Measurements from ENCODE around the gene KRTAP10-8. TPM values are rescaled to one million over a fixed set of nuclear protein-coding genes. Genes with fewer than 3 reads are reported as not detected.
"Not testable (repeated sequence)": the region's sequence is repeated elsewhere in the genome, so short reads cannot be mapped to it uniquely, and the experiment has no call there.

KRTAP10-8 gene
- polyA plus RNA-seq, 1 donor: not detected

DNA sequence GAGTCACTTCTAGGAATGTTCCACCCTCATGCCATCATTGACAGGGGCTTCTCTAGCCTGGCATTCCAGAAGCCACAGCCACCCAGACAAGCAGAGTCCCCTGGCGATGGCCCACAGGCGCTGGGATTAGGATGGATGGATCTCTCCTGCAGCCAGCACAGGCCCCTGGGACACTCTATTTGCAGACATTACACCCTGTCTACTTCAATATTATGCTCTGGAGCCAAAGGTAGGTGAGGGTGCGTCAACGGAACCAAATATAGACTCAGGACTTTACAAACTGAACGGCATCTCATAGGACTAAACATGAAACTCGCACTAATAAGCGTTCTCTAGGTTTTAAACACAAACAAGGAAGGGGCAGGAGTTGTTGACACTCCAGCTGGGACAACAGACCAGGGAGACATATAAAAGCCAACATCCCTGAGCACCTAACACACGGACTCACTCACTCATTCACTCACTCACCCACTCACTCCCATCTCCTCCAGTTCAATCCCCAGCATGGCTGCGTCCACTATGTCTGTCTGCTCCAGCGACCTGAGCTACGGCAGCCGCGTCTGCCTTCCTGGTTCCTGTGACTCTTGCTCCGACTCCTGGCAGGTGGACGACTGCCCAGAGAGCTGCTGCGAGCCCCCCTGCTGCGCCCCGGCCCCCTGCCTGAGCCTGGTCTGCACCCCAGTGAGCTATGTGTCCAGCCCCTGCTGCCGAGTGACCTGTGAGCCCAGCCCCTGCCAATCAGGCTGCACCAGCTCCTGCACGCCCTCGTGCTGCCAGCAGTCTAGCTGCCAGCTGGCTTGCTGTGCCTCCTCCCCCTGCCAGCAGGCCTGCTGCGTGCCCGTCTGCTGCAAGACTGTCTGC, 11.5 kb upstream of the KRTAP10-8 start, which contains the start of gene KRTAP10-7:
Gene KRTAP10-7, plus strand, starts transcription at position 480 of the 861 bp plus-strand sequence. Its CDS starts 25 bp downstream, at position 505.
- H3K4me3 ChIP-seq (ENCODE audit: low read length); H3K27ac ChIP-seq (ENCODE audit: low read length); H3K9me3 ChIP-seq (ENCODE audit: control insufficient read depth, low read depth, low read length); DNase-seq; H3K27me3 ChIP-seq (ENCODE audit: control insufficient read depth, insufficient read depth, low read length); H3K4me1 ChIP-seq (ENCODE audit: control insufficient read depth, insufficient read depth, low read length); H3K36me3 ChIP-seq (ENCODE audit: control insufficient read depth, insufficient read depth, low read length): not testable (repeated sequence)
- WGBS (ENCODE audit: insufficient coverage, low lambda C conversion rate): no CpG with 5 or more reads among the region's 23 CpGs

DNA sequence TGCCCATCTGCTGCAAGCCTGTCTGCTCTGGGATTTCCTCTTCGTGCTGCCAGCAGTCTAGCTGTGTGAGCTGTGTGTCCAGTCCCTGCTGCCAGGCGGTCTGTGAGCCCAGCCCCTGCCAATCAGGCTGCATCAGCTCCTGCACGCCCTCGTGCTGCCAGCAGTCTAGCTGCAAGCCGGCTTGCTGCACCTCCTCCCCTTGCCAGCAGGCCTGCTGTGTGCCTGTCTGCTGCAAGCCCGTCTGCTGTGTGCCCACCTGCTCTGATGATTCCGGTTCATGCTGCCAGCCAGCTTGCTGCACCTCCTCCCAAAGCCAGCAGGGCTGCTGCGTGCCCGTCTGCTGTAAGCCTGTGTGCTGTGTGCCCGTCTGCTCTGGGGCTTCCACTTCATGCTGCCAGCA, 10.8 kb upstream of the KRTAP10-8 start:
- not testable (repeated sequence) for H3K27me3 ChIP-seq (ENCODE audit: control insufficient read depth, insufficient read depth, low read length); H3K27ac ChIP-seq (ENCODE audit: low read length); H3K36me3 ChIP-seq (ENCODE audit: control insufficient read depth, insufficient read depth, low read length); H3K9me3 ChIP-seq (ENCODE audit: control insufficient read depth, low read depth, low read length); DNase-seq; H3K4me3 ChIP-seq (ENCODE audit: low read length); H3K4me1 ChIP-seq (ENCODE audit: control insufficient read depth, insufficient read depth, low read length)
- no CpG with 5 or more reads among the region's 10 CpGs for WGBS (ENCODE audit: insufficient coverage, low lambda C conversion rate)

GRCh38 chr21:44601596-44602462, 10.1 kb upstream of the KRTAP10-8 start:
- no peaks in the 10 kb centered on the region for H3K36me3 ChIP-seq (ENCODE audit: control insufficient read depth, insufficient read depth, low read length)
- no peak overlapping the region for H3K27ac ChIP-seq (ENCODE audit: low read length)
- DNase-seq: no peak
- H3K9me3 ChIP-seq (ENCODE audit: control insufficient read depth, low read depth, low read length): peaks cover 3% of the 10 kb centered on the region
- no CpG with 5 or more reads among the region's 23 CpGs for WGBS (ENCODE audit: insufficient coverage, low lambda C conversion rate)
- H3K4me3 ChIP-seq (ENCODE audit: low read length): no peak overlapping the region
- H3K27me3 ChIP-seq (ENCODE audit: control insufficient read depth, insufficient read depth, low read length): no peaks in the 10 kb centered on the region
- H3K4me1 ChIP-seq (ENCODE audit: control insufficient read depth, insufficient read depth, low read length): no peaks in the 10 kb centered on the region

GRCh38 chr21:44602463-44602850, 9.4 kb upstream of the KRTAP10-8 start:
- H3K4me1 ChIP-seq (ENCODE audit: control insufficient read depth, insufficient read depth, low read length): no peaks in the 10 kb centered on the region
- peaks cover 3% of the 10 kb centered on the region for H3K9me3 ChIP-seq (ENCODE audit: control insufficient read depth, low read depth, low read length)
- no peak for DNase-seq
- no peaks in the 10 kb centered on the region for H3K36me3 ChIP-seq (ENCODE audit: control insufficient read depth, insufficient read depth, low read length)
- no peak overlapping the region for H3K27ac ChIP-seq (ENCODE audit: low read length)
- WGBS (ENCODE audit: insufficient coverage, low lambda C conversion rate): no CpG with 5 or more reads among the region's 21 CpGs
- no peaks in the 10 kb centered on the region for H3K27me3 ChIP-seq (ENCODE audit: control insufficient read depth, insufficient read depth, low read length)
- no peak overlapping the region for H3K4me3 ChIP-seq (ENCODE audit: low read length)

DNA sequence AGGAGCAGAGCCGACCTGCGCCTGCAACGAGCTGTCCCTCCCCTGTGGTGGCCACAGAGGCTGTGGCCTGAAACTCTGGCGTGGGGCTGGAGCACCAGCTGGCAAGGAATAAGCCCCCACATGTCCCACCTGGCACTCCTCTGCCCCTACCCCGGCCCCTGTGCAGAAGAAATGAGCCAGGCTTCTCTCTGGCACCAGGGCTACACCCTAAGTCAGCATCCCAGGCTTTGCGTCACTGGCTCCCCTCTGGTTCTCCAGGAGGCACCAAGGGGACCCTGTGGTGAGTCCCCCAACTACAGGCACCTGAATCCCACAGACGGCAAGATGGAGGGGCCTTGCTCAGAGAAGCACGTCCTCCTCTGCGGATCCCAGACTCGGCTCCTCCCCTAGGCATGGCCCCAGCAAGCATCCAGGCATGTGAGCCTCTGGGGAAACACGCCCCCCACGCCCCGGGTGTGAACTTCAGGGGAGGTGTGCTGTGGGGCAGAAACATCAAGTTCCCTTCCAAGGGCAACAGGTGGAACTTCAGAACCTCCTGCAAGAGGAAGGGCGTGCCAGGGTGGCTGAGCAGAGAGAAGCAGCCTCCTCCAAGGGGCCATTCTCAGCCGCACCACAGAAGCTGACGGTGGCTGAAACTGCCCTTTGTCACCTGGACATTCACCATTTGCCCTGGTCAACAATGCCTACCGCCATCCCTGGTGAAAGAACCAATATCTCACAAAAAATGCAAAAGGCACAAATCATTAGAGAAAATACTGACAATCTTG, 8.6 kb upstream of the KRTAP10-8 start:
- no peak for DNase-seq
- no peak overlapping the region for H3K4me3 ChIP-seq (ENCODE audit: low read length)
- H3K9me3 ChIP-seq (ENCODE audit: control insufficient read depth, low read depth, low read length): peaks cover 3% of the 10 kb centered on the region
- no peaks in the 10 kb centered on the region for H3K36me3 ChIP-seq (ENCODE audit: control insufficient read depth, insufficient read depth, low read length)
- no peak overlapping the region for H3K27ac ChIP-seq (ENCODE audit: low read length)
- H3K4me1 ChIP-seq (ENCODE audit: control insufficient read depth, insufficient read depth, low read length): no peaks in the 10 kb centered on the region
- WGBS (ENCODE audit: insufficient coverage, low lambda C conversion rate): no CpG with 5 or more reads among the region's 17 CpGs
- H3K27me3 ChIP-seq (ENCODE audit: control insufficient read depth, insufficient read depth, low read length): no peaks in the 10 kb centered on the region

DNA sequence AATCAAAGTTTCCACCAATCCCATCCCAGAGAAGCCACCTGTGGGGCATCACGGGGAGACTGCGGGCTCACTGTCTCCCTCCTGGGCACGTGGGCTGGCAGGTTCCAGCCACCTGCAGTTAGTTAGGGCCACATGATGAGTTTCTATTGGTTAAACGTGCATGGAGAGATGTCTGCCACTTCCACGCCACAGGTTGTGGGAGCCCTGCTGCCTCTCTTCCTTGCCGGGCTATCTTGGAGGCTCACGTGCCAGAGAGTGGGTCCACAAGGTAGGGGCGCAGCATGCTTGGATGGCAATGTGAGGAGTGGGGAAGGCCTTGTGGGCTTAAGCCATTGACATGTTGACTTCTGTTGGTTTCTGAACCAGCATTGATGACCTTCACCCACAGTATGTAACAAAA, 8.0 kb upstream of the KRTAP10-8 start:
- no peak for DNase-seq
- Histone ChIP-seq H3K4me3 (ENCODE audit: low read length) (no peak overlapping the region), H3K4me1 (ENCODE audit: control insufficient read depth, insufficient read depth, low read length) (no peaks in the 10 kb centered on the region), H3K36me3 (ENCODE audit: control insufficient read depth, insufficient read depth, low read length) (no peaks in the 10 kb centered on the region), H3K27ac (ENCODE audit: low read length) (no peak overlapping the region), H3K9me3 (ENCODE audit: control insufficient read depth, low read depth, low read length) (peaks cover 2% of the 10 kb centered on the region), H3K27me3 (ENCODE audit: control insufficient read depth, insufficient read depth, low read length) (no peaks in the 10 kb centered on the region)
- WGBS (ENCODE audit: insufficient coverage, low lambda C conversion rate): 80% methylated on average over 1 of the region's 8 CpGs

GRCh38 chr21:44606495-44606894, 5.4 kb upstream of the KRTAP10-8 start:
- Histone ChIP-seq H3K36me3 (ENCODE audit: control insufficient read depth, insufficient read depth, low read length) (no peaks in the 10 kb centered on the region), H3K4me1 (ENCODE audit: control insufficient read depth, insufficient read depth, low read length) (no peaks in the 10 kb centered on the region), H3K9me3 (ENCODE audit: control insufficient read depth, low read depth, low read length) (no peaks in the 10 kb centered on the region), H3K27ac (ENCODE audit: low read length) (no peak overlapping the region), H3K4me3 (ENCODE audit: low read length) (no peak overlapping the region), H3K27me3 (ENCODE audit: control insufficient read depth, insufficient read depth, low read length) (no peaks in the 10 kb centered on the region)
- DNase-seq: no peak
- 100% methylated on average over 2 of the region's 4 CpGs for WGBS (ENCODE audit: insufficient coverage, low lambda C conversion rate)

DNA sequence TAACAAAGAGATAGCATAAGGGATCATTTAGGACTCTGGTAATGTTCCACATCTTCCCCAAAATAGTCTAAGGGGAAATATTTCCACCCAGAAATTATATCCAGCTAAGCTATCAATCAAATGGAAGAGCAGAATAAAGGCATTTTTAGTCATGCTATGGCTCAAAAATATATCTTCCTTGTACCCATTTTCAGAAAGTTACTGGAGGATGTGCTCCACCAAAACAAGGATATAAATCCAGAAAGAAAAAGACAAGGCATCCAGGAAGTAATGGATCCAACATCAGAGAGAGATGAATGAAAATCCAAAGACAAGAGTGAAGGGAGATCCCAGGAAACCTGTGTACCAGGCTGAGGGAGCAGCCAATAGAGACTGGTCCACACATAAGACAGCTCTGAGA, 2.7 kb upstream of the KRTAP10-8 start:
- no peaks in the 10 kb centered on the region for H3K36me3 ChIP-seq (ENCODE audit: control insufficient read depth, insufficient read depth, low read length)
- H3K9me3 ChIP-seq (ENCODE audit: control insufficient read depth, low read depth, low read length): peaks cover 5% of the 10 kb centered on the region
- H3K4me3 ChIP-seq (ENCODE audit: low read length): no peak overlapping the region
- no peak for DNase-seq
- no peaks in the 10 kb centered on the region for H3K27me3 ChIP-seq (ENCODE audit: control insufficient read depth, insufficient read depth, low read length)
- H3K27ac ChIP-seq (ENCODE audit: low read length): no peak overlapping the region
- no peaks in the 10 kb centered on the region for H3K4me1 ChIP-seq (ENCODE audit: control insufficient read depth, insufficient read depth, low read length)

DNA sequence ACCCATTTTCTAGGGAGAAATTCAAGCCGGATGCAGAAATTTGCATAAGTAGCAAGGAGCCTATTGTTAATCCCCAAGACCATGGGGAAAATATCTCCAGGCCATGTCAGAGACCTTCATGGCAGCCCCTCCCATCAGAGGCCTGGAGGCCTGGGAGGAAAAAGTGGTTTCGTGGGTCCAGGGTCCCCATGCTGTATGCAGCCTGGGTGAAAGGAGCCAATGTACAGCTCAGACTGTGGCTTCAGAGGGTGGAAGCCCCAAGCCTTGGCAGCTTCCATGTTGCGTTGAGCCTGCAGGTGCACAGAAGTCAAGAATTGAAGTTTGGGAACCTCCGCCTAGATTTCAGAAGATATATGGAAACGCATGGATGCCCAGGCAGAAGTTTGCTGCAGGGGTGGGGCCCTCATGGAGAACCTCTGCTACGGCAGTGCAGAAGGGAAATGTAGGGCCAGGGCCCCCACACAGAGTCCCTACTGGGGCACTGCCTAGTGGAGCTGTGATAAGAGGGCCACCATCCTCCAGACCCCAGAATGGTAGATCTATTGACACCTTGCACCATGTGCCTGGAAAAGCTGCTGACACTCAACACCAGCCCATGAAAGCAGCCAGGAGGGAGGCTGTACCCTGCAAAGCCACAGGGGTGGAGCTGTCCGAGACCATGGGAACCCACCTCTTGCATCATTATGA, 1.6 kb upstream of the KRTAP10-8 start:
- H3K27ac ChIP-seq (ENCODE audit: low read length); H3K4me3 ChIP-seq (ENCODE audit: low read length); H3K4me1 ChIP-seq (ENCODE audit: control insufficient read depth, insufficient read depth, low read length); DNase-seq; H3K9me3 ChIP-seq (ENCODE audit: control insufficient read depth, low read depth, low read length); H3K27me3 ChIP-seq (ENCODE audit: control insufficient read depth, insufficient read depth, low read length); H3K36me3 ChIP-seq (ENCODE audit: control insufficient read depth, insufficient read depth, low read length): not testable (repeated sequence)
- WGBS (ENCODE audit: insufficient coverage, low lambda C conversion rate): 100% methylated on average over 1 of the region's 7 CpGs

DNA sequence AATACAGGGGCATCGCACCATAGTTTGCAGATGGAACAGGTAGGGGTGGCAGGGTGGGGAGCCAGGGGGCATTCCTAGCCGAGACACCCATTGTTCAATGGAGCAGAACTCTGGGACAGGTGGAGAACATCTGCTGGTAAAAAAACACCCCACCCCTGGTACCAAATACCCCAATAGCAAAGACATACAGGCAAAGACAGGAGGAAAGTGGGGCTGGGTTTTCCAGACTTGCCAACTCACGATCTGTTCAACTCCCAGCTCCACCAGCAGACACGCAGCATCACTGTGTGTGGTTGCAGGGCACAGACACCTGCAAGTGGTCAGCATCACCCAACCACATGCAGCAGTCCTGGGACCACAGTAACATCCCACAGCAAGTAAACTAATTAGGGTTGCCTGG, 328 bp upstream of the KRTAP10-8 start:
- no peak for DNase-seq
- H3K27ac ChIP-seq (ENCODE audit: low read length): no peak overlapping the region
- no peak overlapping the region for H3K4me3 ChIP-seq (ENCODE audit: low read length)
- H3K27me3 ChIP-seq (ENCODE audit: control insufficient read depth, insufficient read depth, low read length): no peaks in the 10 kb centered on the region
- no CpG with 5 or more reads among the region's 4 CpGs for WGBS (ENCODE audit: insufficient coverage, low lambda C conversion rate)
- H3K36me3 ChIP-seq (ENCODE audit: control insufficient read depth, insufficient read depth, low read length): no peaks in the 10 kb centered on the region
- H3K4me1 ChIP-seq (ENCODE audit: control insufficient read depth, insufficient read depth, low read length): no peaks in the 10 kb centered on the region
- H3K9me3 ChIP-seq (ENCODE audit: control insufficient read depth, low read depth, low read length): peaks cover 6% of the 10 kb centered on the region
